ENCODE measurements around the gene RIMBP2.

The RIMBP2 gene

DNA sequence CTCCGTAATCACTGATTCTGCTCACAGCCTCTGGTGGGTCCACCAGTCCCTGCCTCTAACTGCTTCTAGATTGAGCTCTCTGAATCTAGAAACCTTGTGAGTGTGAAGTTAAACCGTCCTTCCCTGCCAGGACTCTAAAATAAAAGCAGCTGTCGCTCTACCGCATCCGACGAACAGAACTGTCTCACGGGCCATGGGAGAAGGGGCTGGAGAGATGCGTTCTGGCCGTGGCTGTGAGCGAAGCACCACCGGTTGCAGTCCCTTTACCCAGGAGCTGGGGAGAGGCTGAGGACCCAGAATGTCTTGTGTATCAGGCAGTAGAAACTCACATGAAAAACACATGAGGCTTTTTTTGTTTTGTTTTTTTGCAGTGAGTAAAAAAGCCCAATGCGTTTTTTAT is 218.8 kb downstream of the RIMBP2 start:
- H4K20me1 ChIP-seq (ENCODE audit: insufficient read depth, low read length): no peaks in the 10 kb centered on the region
- H3K79me2 ChIP-seq (ENCODE audit: low read length): no peaks in the 10 kb centered on the region
- TF ChIP-seq EZH2phosphoT487 (IDR thresholded peaks at IDR 0.05; ENCODE audit: low read depth): no peak
- TF ChIP-seq, protein P1, sequence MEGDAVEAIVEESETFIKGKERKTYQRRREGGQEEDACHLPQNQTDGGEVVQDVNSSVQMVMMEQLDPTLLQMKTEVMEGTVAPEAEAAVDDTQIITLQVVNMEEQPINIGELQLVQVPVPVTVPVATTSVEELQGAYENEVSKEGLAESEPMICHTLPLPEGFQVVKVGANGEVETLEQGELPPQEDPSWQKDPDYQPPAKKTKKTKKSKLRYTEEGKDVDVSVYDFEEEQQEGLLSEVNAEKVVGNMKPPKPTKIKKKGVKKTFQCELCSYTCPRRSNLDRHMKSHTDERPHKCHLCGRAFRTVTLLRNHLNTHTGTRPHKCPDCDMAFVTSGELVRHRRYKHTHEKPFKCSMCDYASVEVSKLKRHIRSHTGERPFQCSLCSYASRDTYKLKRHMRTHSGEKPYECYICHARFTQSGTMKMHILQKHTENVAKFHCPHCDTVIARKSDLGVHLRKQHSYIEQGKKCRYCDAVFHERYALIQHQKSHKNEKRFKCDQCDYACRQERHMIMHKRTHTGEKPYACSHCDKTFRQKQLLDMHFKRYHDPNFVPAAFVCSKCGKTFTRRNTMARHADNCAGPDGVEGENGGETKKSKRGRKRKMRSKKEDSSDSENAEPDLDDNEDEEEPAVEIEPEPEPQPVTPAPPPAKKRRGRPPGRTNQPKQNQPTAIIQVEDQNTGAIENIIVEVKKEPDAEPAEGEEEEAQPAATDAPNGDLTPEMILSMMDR (IDR thresholded peaks at IDR 0.05; ENCODE audit: low read depth, low read length): no peak
- H3K9me3 ChIP-seq (ENCODE audit: insufficient read depth, low read length): no peaks in the 10 kb centered on the region
- no peaks in the 10 kb centered on the region for H3K36me3 ChIP-seq (replicated peaks; ENCODE audit: low read depth, low read length)
- no peak overlapping the region for H3K4me2 ChIP-seq (ENCODE audit: low read length)
- H3K4me1 ChIP-seq (ENCODE audit: low read length): no peaks in the 10 kb centered on the region
- no peak overlapping the region for H3K9ac ChIP-seq (ENCODE audit: low read length)
- no peak overlapping the region for H2AFZ ChIP-seq (ENCODE audit: low read depth, low read length)
- no peak overlapping the region for H3K4me3 ChIP-seq (ENCODE audit: low read length)
- H3K27ac ChIP-seq (ENCODE audit: low read length): no peak overlapping the region
- no peaks in the 10 kb centered on the region for H3K27me3 ChIP-seq (ENCODE audit: low read depth, low read length)

DNA sequence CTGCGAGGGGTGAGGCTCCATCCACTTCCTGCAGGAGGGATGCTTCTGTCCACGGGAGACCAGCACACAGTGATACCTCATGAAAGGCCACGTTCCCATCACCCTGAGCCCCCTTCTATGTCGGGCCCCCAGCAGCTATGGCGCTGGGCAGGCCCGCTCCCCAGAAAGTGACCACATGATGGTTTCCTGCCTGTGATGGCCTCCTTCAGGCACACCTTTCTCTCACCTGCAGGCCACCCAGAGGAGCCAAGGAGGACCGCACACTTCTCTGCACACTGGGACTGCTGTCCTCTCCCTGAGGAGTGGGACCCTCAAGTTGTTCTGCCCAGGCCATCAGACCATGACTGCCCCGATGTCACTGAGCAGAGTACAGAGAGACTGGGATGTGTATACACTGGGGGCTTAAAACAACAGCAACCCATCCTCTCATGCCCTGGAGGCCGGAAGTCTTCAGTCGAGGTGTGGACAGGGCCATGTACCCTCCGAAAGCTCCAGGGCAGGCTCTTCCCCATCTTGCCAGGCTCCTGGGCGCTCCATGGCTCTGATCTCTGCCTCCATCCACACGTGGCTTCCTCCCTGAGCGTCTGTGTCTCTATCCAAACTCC is 219.5 kb downstream of the RIMBP2 start:
- Histone ChIP-seq H3K4me1 (ENCODE audit: low read length) (no peaks in the 10 kb centered on the region), H3K36me3 (replicated peaks; ENCODE audit: low read depth, low read length) (no peaks in the 10 kb centered on the region), H4K20me1 (ENCODE audit: insufficient read depth, low read length) (no peaks in the 10 kb centered on the region), H3K27me3 (ENCODE audit: low read depth, low read length) (no peaks in the 10 kb centered on the region), H3K9me3 (ENCODE audit: insufficient read depth, low read length) (no peaks in the 10 kb centered on the region), H3K79me2 (ENCODE audit: low read length) (no peaks in the 10 kb centered on the region), H3K4me3 (ENCODE audit: low read length) (no peak overlapping the region), H3K9ac (ENCODE audit: low read length) (no peak overlapping the region), H3K4me2 (ENCODE audit: low read length) (no peak overlapping the region), H3K27ac (ENCODE audit: low read length) (no peak overlapping the region), H2AFZ (ENCODE audit: low read depth, low read length) (no peak overlapping the region)
- TF ChIP-seq EZH2phosphoT487 (IDR thresholded peaks at IDR 0.05; ENCODE audit: low read depth): no peak
- TF ChIP-seq, protein P1 (IDR thresholded peaks at IDR 0.05; ENCODE audit: low read depth, low read length): no peak

DNA sequence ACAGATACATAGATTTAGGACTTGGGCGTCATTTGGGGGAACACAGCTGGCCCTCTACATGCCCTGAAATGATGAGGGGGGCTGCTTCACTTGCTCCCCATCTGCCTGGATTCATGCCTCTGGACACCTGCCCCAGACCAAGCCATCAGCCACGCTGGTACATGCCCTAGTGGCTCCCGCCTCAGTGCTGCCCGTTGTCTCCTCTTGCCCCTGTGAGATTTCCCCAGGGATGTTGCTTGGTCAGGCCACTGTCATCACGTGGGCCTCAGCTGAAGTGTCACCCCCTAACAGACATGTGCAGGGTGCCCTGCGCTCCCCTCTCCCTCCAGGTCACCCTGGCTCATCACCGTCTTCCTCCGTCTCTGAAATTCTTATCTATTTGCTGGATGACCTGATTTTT is 220.9 kb downstream of the RIMBP2 start:
- no peaks in the 10 kb centered on the region for H4K20me1 ChIP-seq (ENCODE audit: insufficient read depth, low read length)
- H3K9ac ChIP-seq (ENCODE audit: low read length): no peak overlapping the region
- H3K4me2 ChIP-seq (ENCODE audit: low read length): no peak overlapping the region
- H3K4me3 ChIP-seq (ENCODE audit: low read length): no peak overlapping the region
- no peaks in the 10 kb centered on the region for H3K4me1 ChIP-seq (ENCODE audit: low read length)
- H2AFZ ChIP-seq (ENCODE audit: low read depth, low read length): no peak overlapping the region
- H3K27ac ChIP-seq (ENCODE audit: low read length): no peak overlapping the region
- TF ChIP-seq EZH2phosphoT487 (IDR thresholded peaks at IDR 0.05; ENCODE audit: low read depth): no peak
- TF ChIP-seq, protein P1 (IDR thresholded peaks at IDR 0.05; ENCODE audit: low read depth, low read length): no peak
- H3K36me3 ChIP-seq (replicated peaks; ENCODE audit: low read depth, low read length): no peaks in the 10 kb centered on the region
- no peaks in the 10 kb centered on the region for H3K79me2 ChIP-seq (ENCODE audit: low read length)
- no peaks in the 10 kb centered on the region for H3K27me3 ChIP-seq (ENCODE audit: low read depth, low read length)
- no peaks in the 10 kb centered on the region for H3K9me3 ChIP-seq (ENCODE audit: insufficient read depth, low read length)

DNA sequence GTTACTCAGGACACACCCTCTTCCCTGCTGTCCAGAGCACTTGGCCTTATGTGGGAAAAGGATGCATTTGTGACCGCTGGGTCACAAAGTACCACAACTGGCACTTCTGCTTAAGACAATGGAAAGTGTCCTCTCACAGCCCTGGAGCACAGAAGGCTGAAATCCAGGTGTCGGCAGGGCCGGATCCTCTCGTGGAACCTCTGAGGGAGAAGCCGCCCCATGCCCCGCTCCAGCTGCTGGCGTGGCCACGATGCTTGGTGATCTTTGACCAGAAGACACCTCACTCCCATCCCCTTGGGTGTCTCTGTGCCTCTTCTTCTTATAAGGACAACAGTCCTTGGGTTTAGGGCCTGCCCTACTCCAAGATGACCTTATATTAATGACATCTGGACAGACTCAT is 221.4 kb downstream of the RIMBP2 start:
- TF ChIP-seq, protein P1 (IDR thresholded peaks at IDR 0.05; ENCODE audit: low read depth, low read length): no peak
- TF ChIP-seq EZH2phosphoT487 (IDR thresholded peaks at IDR 0.05; ENCODE audit: low read depth): no peak
- Histone ChIP-seq H4K20me1 (ENCODE audit: insufficient read depth, low read length) (no peaks in the 10 kb centered on the region), H3K36me3 (replicated peaks; ENCODE audit: low read depth, low read length) (no peaks in the 10 kb centered on the region), H3K27ac (ENCODE audit: low read length) (no peak overlapping the region), H3K4me1 (ENCODE audit: low read length) (no peaks in the 10 kb centered on the region), H3K9me3 (ENCODE audit: insufficient read depth, low read length) (no peaks in the 10 kb centered on the region), H3K9ac (ENCODE audit: low read length) (no peak overlapping the region), H3K79me2 (ENCODE audit: low read length) (no peaks in the 10 kb centered on the region), H3K4me2 (ENCODE audit: low read length) (no peak overlapping the region), H2AFZ (ENCODE audit: low read depth, low read length) (no peak overlapping the region), H3K4me3 (ENCODE audit: low read length) (no peak overlapping the region), H3K27me3 (ENCODE audit: low read depth, low read length) (no peaks in the 10 kb centered on the region)

Measured in OCI-LY3 (cell line).